ENCODE data around the gene NAA80. TPM values are rescaled to one million over a fixed set of nuclear protein-coding genes. Genes with fewer than 3 reads are reported as not detected.

The NAA80 gene
- total and polyA plus RNA-seq, 2 of the 13 experiments (the other 11 are each of a cell fraction or from before 2014, with no cell fraction given), result 3.4 to 8.7 TPM

GRCh38 chr3:50259432-50260026 is 39.7 kb downstream of the NAA80 start (continued):
- TF ChIP-seq ZBTB4 (CRISPR knock-in tag; IDR thresholded peaks at IDR 0.05; ENCODE audit: borderline replicate concordance) (0 out of 2 replicates have a peak, but pooled peaks have one; percentile 15), ZBTB37 (CRISPR knock-in tag; IDR thresholded peaks at IDR 0.05) (no peak), ZNF772 (CRISPR knock-in tag; IDR thresholded peaks at IDR 0.05) (no peak), ZSCAN29 (CRISPR knock-in tag; conservative IDR thresholded peaks at IDR 0.05) (no peak), HOMEZ (CRISPR knock-in tag; IDR thresholded peaks at IDR 0.05; ENCODE audit: low read depth) (no peak), ZBTB43 (CRISPR knock-in tag; conservative IDR thresholded peaks at IDR 0.05) (0 out of 2 replicates have a peak, but pooled peaks have one; percentile 8), SRSF1 (optimal IDR thresholded peaks at IDR 0.05; ENCODE audit: low read depth, low read length) (peak; percentile 32), ZNF709 (CRISPR knock-in tag; IDR thresholded peaks at IDR 0.05) (no peak), AFF4 (CRISPR knock-in tag; IDR thresholded peaks at IDR 0.05) (no peak), GLMP (CRISPR knock-in tag; IDR thresholded peaks at IDR 0.05; ENCODE audit: borderline replicate concordance) (no peak), FOXO1 (CRISPR knock-in tag; IDR thresholded peaks at IDR 0.05) (no peak), RBM22 (optimal IDR thresholded peaks at IDR 0.05; ENCODE audit: low read length) (no peak), TBP (CRISPR knock-in tag; IDR thresholded peaks at IDR 0.05) (no peak), RFX5 (IDR thresholded peaks at IDR 0.05; ENCODE audit: low read depth, low read length) (no peak), STAT5B (CRISPR knock-in tag; IDR thresholded peaks at IDR 0.05) (no peak), RFX1 (IDR thresholded peaks at IDR 0.05) (no peak)
